GM23248 (cell line): ENCODE measurements around the gene HEATR5A. TPM values are rescaled to one million over a fixed set of nuclear protein-coding genes. Genes with fewer than 3 reads are reported as not detected.

Experiments used
- DNase-seq: peaks from one replicate; pipeline ENCODE4 v3.0.0-alpha.2; 2015
- H2AFZ ChIP-seq: fragments of 200-600 bp; sonication (generic); 2 replicates; pipeline ENCODE4 v1.6.1; 2016; ENCODE audit warnings: antibody characterized with exemption
- H3F3A ChIP-seq: fragments of 200-600 bp; sonication (generic); 2 replicates; pipeline ENCODE4 v1.6.1; 2016; ENCODE audit warnings: mild to moderate bottlenecking, antibody characterized with exemption, mixed run types; ENCODE audit not compliant: insufficient read depth
- H3K27ac ChIP-seq: fragments of 200-600 bp; sonication (generic); 2 replicates; pipeline ENCODE4 v1.5.1; 2016; ENCODE audit warnings: mild to moderate bottlenecking
- H3K27me3 ChIP-seq: fragments of 200-600 bp; sonication (generic); replicated peaks from 2 replicates; pipeline ENCODE4 v1.6.1; 2016; ENCODE audit warnings: mild to moderate bottlenecking; ENCODE audit not compliant: insufficient read depth
- H3K36me3 ChIP-seq: fragments of 200-600 bp; sonication (generic); 2 replicates; pipeline ENCODE4 v1.6.1; 2016; ENCODE audit warnings: low read depth, mild to moderate bottlenecking
- H3K4me1 ChIP-seq: fragments of 200-600 bp; sonication (generic); 2 replicates; pipeline ENCODE4 v1.6.1; 2016; ENCODE audit warnings: mild to moderate bottlenecking; ENCODE audit not compliant: insufficient read depth
- H3K4me2 ChIP-seq: fragments of 200-600 bp; sonication (generic); one replicate; pipeline ENCODE4 v1.6.1; 2016; ENCODE audit warnings: mild to moderate bottlenecking; ENCODE audit not compliant: unreplicated experiment
- H3K4me3 ChIP-seq: fragments of 200-600 bp; sonication (generic); 2 replicates; pipeline ENCODE4 v1.5.1; 2016; ENCODE audit warnings: mild to moderate bottlenecking
- H3K79me2 ChIP-seq: fragments of 200-600 bp; sonication (generic); 2 replicates; pipeline ENCODE4 v1.6.1; 2016; ENCODE audit warnings: mild to moderate bottlenecking; ENCODE audit not compliant: insufficient read depth
- H3K9ac ChIP-seq: fragments of 200-600 bp; sonication (generic); 2 replicates; pipeline ENCODE4 v1.6.1; 2016; ENCODE audit warnings: mild to moderate bottlenecking
- H3K9me2 ChIP-seq: fragments of 200-600 bp; sonication (generic); 2 replicates; pipeline ENCODE4 v1.6.1; 2016; ENCODE audit warnings: mixed run types, mild to moderate bottlenecking, moderate library complexity; ENCODE audit not compliant: insufficient read depth
- H3K9me3 ChIP-seq: fragments of 200-600 bp; sonication (generic); one replicate; pipeline ENCODE4 v1.6.1; 2017; ENCODE audit warnings: low read depth
- H4K20me1 ChIP-seq: fragments of 200-600 bp; sonication (generic); 2 replicates; pipeline ENCODE4 v1.6.0; 2016; ENCODE audit not compliant: insufficient read depth
- EZH2 ChIP-seq: fragments of 200-600 bp; sonication (generic); IDR thresholded peaks from 2 replicates; pipeline ENCODE4 v1.6.1; 2018; ENCODE audit warnings: antibody characterized with exemption, mild to moderate bottlenecking; ENCODE audit not compliant: insufficient read depth, poor library complexity, severe bottlenecking
- EZH2phosphoT487 ChIP-seq: fragments of 200-600 bp; sonication (generic); IDR thresholded peaks from 2 replicates; pipeline ENCODE4 v1.6.1; 2018; ENCODE audit warnings: antibody characterized with exemption, moderate library complexity, mild to moderate bottlenecking, low read depth; ENCODE audit not compliant: insufficient read depth
- WGBS, 2 experiments: methylation state at CpG; one replicate each; pipeline ENCODE4 v1.1.6; 2015 to 2017; ENCODE audit warnings: low lambda C conversion rate in 2 of 2, low coverage in 1 of 2; ENCODE audit errors: missing lambda C conversion rate in 2 of 2; 5-methylcytosine and 5-hydroxymethylcytosine counted together
- in situ Hi-C: fragments of 300-500 bp; cut with MboI; formaldehyde crosslinking; loops from 2 replicates; pipeline ENCODE4 v1.15.0; 2020
- polyA plus RNA-seq: library from polyadenylated mRNA; unstranded; fragments of >200 nt; fragmentation: Nextera tagmentation; extraction: Ambion mirVana; gene quantifications from 2 replicates; pipeline ENCODE4 v1.2.1, GENCODE V29; 2016
- total RNA-seq: library from RNA; depleted of rRNA; stranded (reverse); fragments of >200 nt; shearing (Covaris generic); gene quantifications from 2 replicates; pipeline ENCODE4 v1.2.3, GENCODE V29; 2014

Gene HEATR5A
- total and polyA plus RNA-seq, 2 experiments from 2014 or later: 49.1 to 70.3 TPM

GRCh38 chr14:31253746-31254471 is 166.4 kb downstream of the HEATR5A start:
- no peak overlapping the region for H3K27ac ChIP-seq
- H3K9me2 ChIP-seq: no peaks in the 10 kb centered on the region
- H3F3A ChIP-seq: no peaks in the 10 kb centered on the region
- H3K9ac ChIP-seq: no peak overlapping the region
- H3K4me1 ChIP-seq: no peaks in the 10 kb centered on the region
- H3K36me3 ChIP-seq: no peaks in the 10 kb centered on the region
- no peaks in the 10 kb centered on the region for H3K27me3 ChIP-seq
- H4K20me1 ChIP-seq: no peaks in the 10 kb centered on the region
- H3K79me2 ChIP-seq: no peaks in the 10 kb centered on the region
- in situ Hi-C loops: no loop called here
- DNase-seq: no peak
- no peak for TF ChIP-seq EZH2phosphoT487
- TF ChIP-seq EZH2: no peak
- H2AFZ ChIP-seq: no peak overlapping the region
- no peaks in the 10 kb centered on the region for H3K9me3 ChIP-seq
- WGBS, 2 experiments: 90% methylated on average over 9 of the region's 9 CpGs
- no peak overlapping the region for H3K4me3 ChIP-seq
- no peak overlapping the region for H3K4me2 ChIP-seq

GRCh38 chr14:31252865-31253264 is 167.5 kb downstream of the HEATR5A start:
- no peaks in the 10 kb centered on the region for H3K27me3 ChIP-seq
- TF ChIP-seq EZH2phosphoT487 (no peak), EZH2 (no peak)
- in situ Hi-C loops: no loop called here
- H3K36me3 ChIP-seq: no peaks in the 10 kb centered on the region
- H3K27ac ChIP-seq: no peak overlapping the region
- H3K9me3 ChIP-seq: no peaks in the 10 kb centered on the region
- H2AFZ ChIP-seq: no peak overlapping the region
- H3K4me1 ChIP-seq: no peaks in the 10 kb centered on the region
- H4K20me1 ChIP-seq: no peaks in the 10 kb centered on the region
- 91 to 100% methylated on average over 1 of the region's 1 CpG for WGBS, 2 experiments
- H3K4me3 ChIP-seq: no peak overlapping the region
- no peaks in the 10 kb centered on the region for H3F3A ChIP-seq
- H3K9ac ChIP-seq: no peak overlapping the region
- DNase-seq: no peak
- H3K4me2 ChIP-seq: no peak overlapping the region
- H3K79me2 ChIP-seq: no peaks in the 10 kb centered on the region
- no peaks in the 10 kb centered on the region for H3K9me2 ChIP-seq

GRCh38 chr14:31251028-31251958 is 169.1 kb downstream of the HEATR5A start:
- no peaks in the 10 kb centered on the region for H3K9me2 ChIP-seq
- no peak for TF ChIP-seq EZH2
- no peaks in the 10 kb centered on the region for H4K20me1 ChIP-seq
- no peak overlapping the region for H2AFZ ChIP-seq
- H3K9me3 ChIP-seq: no peaks in the 10 kb centered on the region
- H3F3A ChIP-seq: no peaks in the 10 kb centered on the region
- no peak overlapping the region for H3K4me3 ChIP-seq
- H3K9ac ChIP-seq: no peak overlapping the region
- H3K27me3 ChIP-seq: no peaks in the 10 kb centered on the region
- WGBS, 2 experiments: 73 to 79% methylated on average over 9 to 10 of the region's 10 CpGs
- H3K27ac ChIP-seq: no peak overlapping the region
- no peaks in the 10 kb centered on the region for H3K36me3 ChIP-seq
- H3K4me1 ChIP-seq: no peaks in the 10 kb centered on the region
- DNase-seq: no peak
- in situ Hi-C loops: no loop called here
- H3K79me2 ChIP-seq: no peaks in the 10 kb centered on the region
- no peak overlapping the region for H3K4me2 ChIP-seq

GRCh38 chr14:31244626-31245025 is 175.7 kb downstream of the HEATR5A start:
- H2AFZ ChIP-seq: no peak overlapping the region
- H3K9ac ChIP-seq: no peak overlapping the region
- H3K36me3 ChIP-seq: no peaks in the 10 kb centered on the region
- H3K79me2 ChIP-seq: no peaks in the 10 kb centered on the region
- DNase-seq: no peak
- no peaks in the 10 kb centered on the region for H3K9me3 ChIP-seq
- 90 to 97% methylated on average over 3 of the region's 3 CpGs for WGBS, 2 experiments
- no peak overlapping the region for H3K27ac ChIP-seq
- H4K20me1 ChIP-seq: no peaks in the 10 kb centered on the region
- no peaks in the 10 kb centered on the region for H3K9me2 ChIP-seq
- no peak overlapping the region for H3K4me3 ChIP-seq
- peaks cover 9% of the 10 kb centered on the region; the same call in 1 of the 2 replicates for H3K4me1 ChIP-seq
- in situ Hi-C loops: no loop called here
- no peak overlapping the region for H3K4me2 ChIP-seq
- no peaks in the 10 kb centered on the region for H3F3A ChIP-seq
- no peak for TF ChIP-seq EZH2phosphoT487
- no peak for TF ChIP-seq EZH2
- no peaks in the 10 kb centered on the region for H3K27me3 ChIP-seq
